Measurements from ENCODE around the gene DNAJB5.

The DNAJB5 gene

GRCh38 chr9:34984049-34984448 lies 5.5 kb upstream of the DNAJB5 start:
- DNase-seq (ENCODE audit: low read depth), result no peak

- peak; percentile 44 for DNase-seq (ENCODE audit: low read depth)
Observed at GRCh38 chr9:34985311-34985899, 4.1 kb upstream of the DNAJB5 start.

- no peak for DNase-seq (ENCODE audit: low read depth)
Observed at GRCh38 chr9:34986540-34987047, 3.0 kb upstream of the DNAJB5 start.

GRCh38 chr9:34987160-34987901 lies 2.2 kb upstream of the DNAJB5 start:
- no peak for DNase-seq (ENCODE audit: low read depth)

- no peak for DNase-seq (ENCODE audit: low read depth)
Observed at GRCh38 chr9:34988218-34989002, 1.1 kb upstream of the DNAJB5 start.

- DNase-seq (ENCODE audit: low read depth), result no peak
Observed at GRCh38 chr9:34989946-34990635, 546 bp downstream of the DNAJB5 start.

DNA sequence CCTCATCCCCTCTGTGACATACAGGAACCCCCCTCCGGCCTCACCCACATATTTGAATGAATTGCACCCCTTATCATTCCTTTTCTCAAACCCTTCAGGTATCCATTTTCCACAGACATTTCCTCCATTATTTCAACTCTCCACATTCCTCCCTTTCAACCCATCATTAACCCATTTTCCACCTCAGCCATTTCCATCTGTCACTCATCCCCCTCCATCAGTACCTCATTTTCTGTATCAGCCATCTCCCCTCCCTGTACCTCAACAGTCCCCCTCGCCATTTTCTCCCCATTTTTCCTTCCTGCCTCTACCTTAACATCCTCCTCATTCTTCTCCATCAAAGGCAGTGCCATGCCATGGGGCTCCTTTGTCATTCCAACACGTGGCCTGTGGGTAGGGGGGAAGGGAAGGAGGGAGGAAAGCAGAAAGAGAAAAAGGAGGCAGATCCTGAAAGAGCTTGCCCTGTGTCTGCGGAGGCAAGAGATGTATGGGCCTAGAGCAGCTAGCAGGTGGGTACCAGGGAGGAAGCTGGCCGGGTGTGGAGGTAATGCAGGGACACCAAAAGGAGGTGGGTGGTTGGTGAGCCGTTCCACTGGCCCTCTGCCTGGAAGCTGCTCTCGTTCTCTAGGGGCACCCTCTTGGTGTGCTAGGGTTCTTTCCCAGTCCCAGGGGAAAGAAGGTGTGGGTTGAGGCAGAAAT lies 1.5 kb downstream of the DNAJB5 start:
- no peak for DNase-seq (ENCODE audit: low read depth)

DNA sequence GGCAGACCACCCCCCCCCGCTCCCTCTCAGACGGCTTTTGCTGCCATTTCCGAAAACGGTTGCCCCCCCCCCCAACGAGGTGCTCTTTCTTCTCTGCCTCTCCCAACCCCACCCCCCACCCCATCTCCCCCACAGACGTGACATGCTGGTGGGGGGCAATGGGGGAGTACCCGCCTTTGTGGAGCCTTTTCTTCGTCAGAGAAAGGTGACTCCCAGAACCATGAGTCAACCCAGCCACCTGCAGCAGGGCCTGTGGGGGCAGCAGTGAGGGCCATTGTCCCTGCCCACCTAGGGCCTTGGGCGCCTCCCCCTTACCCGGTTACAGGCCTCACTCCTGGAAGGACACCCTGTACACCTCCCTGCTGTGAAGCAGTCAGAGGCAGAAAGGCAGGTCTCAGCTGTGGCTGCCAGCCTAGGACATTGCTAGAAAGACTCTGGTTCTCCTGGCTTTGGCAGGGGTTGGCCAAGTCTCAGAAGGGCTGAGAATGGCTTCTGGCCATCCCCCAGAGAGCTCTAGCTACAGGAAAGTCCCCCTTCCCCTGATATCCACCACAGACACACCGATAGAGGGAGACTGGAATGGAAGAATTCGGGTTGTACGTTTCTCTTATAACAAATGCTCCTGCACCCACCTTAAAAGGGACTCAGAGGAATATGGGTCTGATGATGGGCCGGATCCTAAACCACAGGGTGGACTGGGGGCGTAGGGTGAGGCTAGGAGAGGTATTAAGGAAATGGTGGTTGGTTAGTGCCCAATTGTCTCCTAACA lies 2.2 kb downstream of the DNAJB5 start:
- DNase-seq (ENCODE audit: low read depth), result no peak

DNA sequence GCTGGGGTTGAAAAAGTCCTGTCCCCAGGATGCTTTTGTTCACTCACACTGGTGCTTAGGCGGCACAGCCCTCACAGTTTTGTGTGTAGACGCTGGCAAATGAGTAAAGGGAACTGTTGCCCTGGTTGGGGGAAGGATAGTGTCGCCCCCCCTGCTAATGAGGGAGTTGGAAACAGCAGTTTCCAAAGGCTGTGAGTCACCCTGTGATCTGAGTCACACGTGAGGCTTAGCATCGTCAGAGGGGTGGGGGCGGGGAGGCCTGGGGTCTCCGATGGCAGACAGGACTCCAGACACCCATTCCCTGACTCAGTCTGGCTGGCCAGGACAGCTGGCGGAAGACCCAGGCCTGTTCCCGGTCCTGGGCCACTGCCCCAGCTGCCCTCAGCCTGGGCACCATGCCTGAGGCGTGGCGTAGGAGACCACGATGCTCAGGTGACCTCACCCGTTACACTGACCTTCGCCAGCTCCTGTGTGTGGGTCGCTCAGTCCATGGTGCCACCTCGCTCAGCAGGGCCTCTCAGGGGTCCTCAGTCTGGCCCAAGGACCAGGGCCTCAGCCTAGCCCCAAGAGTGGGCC lies 2.9 kb downstream of the DNAJB5 start:
- DNase-seq (ENCODE audit: low read depth), result peak; percentile 61

GRCh38 chr9:34993502-34994259 lies 4.1 kb downstream of the DNAJB5 start:
- DNase-seq (ENCODE audit: low read depth), result no peak

- DNase-seq (ENCODE audit: low read depth), result no peak
Observed at GRCh38 chr9:34994260-34994899, 4.8 kb downstream of the DNAJB5 start.

DNA sequence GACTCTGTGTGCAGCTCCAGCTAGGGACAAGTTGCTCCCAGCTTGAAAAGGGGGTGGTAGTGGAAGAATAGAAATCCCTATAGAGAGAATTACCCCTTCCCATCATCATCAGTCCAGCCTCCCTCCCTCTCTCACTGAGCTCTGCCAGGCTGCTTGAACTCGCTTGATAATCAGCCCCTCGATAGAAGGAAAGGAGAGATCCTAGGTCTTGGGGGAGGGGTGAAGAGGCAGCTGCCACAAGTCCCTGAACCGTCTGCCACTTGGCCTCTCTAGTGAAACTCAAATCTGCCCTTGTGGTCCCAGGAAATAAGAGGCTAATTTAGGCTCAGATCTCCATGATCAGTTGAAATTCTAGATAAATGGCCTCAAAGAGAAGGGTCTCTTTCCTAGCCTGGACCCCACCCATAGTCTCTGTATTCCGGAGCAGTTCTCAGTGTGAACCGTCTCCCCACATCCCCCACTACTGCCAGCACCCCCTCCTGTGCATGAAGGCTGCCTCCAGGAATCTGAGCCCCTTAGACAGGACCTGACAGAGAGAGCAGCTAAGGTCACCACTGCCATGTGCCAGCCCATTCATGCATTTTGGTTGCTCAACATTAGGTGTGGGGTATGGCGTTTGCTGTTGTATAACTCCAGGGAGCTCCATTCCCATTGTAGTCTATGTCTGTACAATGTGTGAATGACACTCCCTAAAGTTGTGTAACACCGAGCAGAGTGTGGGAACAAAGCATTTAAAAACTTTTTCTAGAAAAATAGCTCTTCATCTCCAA lies 5.5 kb downstream of the DNAJB5 start:
- no peak for DNase-seq (ENCODE audit: low read depth)

DNA sequence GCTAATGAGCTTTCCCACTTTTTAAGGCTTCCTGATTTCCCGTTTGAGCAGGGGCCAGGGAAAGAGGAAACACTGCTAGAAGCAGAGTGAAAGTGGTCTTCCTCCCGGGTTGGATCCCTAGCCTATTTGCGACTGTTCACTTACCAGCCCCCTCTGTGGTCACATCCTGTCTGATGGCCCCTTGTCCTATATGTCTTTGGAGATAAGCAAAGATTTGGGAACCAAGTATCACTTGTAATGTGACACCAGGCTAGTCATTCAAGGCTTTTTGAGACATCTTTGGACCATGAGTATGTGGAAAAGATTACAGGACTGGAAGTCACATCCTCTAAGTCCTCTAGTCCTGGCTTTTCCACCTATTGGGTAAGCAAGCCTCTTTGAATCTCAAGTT lies 6.1 kb downstream of the DNAJB5 start:
- DNase-seq (ENCODE audit: low read depth), result no peak

DNA sequence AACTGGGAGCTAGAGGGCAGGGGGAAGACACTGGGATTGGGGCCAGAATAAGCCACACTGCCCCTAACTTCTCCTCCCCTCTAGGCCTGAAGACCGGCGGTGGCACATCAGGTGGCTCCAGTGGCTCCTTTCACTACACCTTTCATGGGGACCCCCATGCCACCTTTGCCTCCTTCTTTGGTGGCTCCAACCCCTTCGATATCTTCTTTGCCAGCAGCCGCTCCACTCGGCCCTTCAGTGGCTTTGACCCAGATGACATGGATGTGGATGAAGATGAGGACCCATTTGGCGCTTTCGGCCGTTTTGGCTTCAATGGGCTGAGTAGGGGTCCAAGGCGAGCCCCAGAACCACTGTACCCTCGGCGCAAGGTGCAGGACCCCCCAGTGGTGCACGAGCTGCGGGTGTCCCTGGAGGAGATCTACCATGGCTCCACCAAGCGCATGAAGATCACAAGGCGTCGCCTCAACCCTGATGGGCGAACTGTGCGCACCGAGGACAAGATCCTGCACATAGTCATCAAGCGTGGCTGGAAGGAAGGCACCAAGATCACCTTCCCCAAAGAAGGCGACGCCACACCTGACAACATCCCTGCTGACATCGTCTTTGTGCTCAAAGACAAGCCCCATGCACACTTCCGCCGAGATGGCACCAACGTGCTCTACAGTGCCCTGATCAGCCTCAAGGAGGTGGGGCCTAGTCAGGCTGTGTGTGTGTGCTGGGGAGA lies 6.8 kb downstream of the DNAJB5 start:
- DNase-seq (ENCODE audit: low read depth), result no peak

DNA sequence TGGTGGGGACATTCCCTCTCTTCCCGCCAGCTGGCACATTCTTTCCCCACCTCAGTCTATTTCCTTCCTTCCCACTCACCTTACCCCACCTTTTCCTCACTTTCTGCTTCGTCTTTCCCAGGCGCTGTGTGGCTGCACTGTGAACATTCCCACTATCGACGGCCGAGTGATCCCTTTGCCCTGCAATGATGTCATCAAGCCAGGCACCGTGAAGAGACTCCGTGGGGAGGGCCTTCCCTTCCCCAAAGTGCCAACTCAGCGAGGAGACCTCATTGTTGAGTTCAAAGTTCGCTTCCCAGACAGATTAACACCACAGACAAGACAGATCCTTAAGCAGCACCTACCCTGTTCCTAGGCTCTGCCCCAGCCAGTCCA lies 7.3 kb downstream of the DNAJB5 start:
- DNase-seq (ENCODE audit: low read depth), result no peak

DNA sequence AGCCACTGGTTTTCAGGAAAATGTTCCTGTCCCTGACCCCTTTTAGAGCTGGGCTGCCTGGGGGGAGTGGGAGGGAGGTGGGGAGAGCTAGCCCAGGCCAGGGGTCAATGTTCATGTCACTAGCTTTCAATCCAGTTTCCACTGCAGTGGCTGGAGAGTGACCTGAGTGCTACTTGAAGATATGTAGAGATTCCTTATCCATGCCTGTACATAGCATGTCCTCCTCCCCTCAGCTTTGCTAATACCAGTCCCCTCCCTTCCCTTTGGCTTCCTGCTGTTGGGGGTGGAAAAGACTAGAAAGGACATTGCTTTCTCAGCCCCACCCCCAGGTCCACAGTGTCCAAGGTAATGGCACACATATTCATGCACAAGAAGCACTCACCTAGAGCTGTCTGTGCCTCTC lies 7.8 kb downstream of the DNAJB5 start:
- DNase-seq (ENCODE audit: low read depth), result no peak

DNA sequence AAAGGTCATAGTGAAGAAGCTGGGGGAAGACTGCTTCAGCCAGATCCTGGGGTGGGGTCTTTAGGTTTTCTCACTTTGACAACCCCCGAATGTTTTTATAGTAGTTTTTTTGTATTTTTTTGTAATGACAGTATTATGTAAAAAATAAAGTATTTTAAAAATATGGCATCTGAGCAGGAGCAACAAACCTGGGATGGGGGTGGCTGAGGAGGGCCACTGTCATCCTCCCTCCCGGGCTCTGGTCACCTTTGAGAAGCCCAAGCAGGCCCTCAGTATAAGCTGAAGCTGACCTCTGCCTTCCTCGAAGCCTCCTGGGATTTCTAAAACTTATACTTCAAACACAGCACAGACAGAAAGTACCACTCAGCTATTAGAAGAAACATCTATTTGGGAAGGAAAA lies 8.7 kb downstream of the DNAJB5 start:
- DNase-seq (ENCODE audit: low read depth), result no peak

DNA sequence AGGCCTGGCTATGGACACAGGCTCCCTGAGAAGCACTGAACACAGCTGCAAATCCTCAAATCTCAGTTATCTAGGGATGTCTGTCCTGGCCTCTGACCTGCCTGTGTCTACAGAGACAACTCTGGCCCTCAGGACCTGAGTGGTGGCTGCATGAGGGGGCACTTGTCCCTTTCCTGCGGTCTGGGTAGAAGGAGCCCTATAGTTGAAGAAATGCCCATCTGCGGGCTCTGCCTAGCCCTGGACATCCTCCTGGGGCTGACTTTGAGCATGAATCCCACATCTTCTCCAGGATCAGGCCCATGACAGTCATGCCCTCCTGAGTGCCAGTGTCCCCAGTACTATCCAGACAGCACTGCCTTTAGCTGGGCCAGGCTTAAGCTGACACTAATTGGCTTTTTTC lies 10.0 kb downstream of the DNAJB5 start:
- DNase-seq (ENCODE audit: low read depth), result no peak

Measured in activated T-cell treated with anti-CD3 and anti-CD28 coated beads for 24 hours (primary cell).